GM12873 (cell line): ENCODE data around the gene PATZ1.

Experiments
- TF ChIP-seq, protein P1 (sequence below): IDR thresholded peaks from 2 replicates; pipeline ENCODE4 v1.5.1; 2012; ENCODE audit warnings: low read depth, mild to moderate bottlenecking, moderate library complexity, low read length, control low read depth; ENCODE audit not compliant: insufficient read depth; ENCODE audit errors: missing control alignments

Gene PATZ1, protein sequence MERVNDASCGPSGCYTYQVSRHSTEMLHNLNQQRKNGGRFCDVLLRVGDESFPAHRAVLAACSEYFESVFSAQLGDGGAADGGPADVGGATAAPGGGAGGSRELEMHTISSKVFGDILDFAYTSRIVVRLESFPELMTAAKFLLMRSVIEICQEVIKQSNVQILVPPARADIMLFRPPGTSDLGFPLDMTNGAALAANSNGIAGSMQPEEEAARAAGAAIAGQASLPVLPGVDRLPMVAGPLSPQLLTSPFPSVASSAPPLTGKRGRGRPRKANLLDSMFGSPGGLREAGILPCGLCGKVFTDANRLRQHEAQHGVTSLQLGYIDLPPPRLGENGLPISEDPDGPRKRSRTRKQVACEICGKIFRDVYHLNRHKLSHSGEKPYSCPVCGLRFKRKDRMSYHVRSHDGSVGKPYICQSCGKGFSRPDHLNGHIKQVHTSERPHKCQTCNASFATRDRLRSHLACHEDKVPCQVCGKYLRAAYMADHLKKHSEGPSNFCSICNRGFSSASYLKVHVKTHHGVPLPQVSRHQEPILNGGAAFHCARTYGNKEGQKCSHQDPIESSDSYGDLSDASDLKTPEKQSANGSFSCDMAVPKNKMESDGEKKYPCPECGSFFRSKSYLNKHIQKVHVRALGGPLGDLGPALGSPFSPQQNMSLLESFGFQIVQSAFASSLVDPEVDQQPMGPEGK

DNA sequence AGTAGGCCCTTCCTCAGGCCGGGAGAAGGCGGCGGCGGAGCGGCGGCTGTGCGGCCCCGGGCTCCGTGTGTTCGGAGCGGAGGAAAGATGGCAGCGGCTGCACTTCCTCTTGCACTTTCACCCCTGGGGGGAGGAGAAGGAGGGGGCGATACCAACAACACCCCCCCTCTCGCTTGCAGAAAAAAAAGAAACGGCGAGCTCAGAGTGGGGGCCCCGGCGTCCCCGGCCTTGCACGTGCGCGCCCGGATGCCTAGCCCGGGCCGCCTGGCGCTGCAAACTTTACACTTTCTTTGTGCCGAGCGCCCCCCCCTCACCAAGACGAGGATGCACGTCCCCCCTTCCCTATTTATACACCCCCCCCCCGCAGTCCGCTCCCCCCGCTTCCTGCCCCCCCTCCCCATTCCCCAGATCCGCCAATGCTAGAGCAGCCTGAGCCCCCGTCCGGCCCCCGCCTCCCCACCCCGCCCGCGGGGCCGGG, at the start of gene PATZ1:
Gene PATZ1, minus strand, starts transcription at position 92 of the 478 bp plus-strand sequence. CDS start 744 bp downstream, outside the sequence.
- TF ChIP-seq, protein P1, sequence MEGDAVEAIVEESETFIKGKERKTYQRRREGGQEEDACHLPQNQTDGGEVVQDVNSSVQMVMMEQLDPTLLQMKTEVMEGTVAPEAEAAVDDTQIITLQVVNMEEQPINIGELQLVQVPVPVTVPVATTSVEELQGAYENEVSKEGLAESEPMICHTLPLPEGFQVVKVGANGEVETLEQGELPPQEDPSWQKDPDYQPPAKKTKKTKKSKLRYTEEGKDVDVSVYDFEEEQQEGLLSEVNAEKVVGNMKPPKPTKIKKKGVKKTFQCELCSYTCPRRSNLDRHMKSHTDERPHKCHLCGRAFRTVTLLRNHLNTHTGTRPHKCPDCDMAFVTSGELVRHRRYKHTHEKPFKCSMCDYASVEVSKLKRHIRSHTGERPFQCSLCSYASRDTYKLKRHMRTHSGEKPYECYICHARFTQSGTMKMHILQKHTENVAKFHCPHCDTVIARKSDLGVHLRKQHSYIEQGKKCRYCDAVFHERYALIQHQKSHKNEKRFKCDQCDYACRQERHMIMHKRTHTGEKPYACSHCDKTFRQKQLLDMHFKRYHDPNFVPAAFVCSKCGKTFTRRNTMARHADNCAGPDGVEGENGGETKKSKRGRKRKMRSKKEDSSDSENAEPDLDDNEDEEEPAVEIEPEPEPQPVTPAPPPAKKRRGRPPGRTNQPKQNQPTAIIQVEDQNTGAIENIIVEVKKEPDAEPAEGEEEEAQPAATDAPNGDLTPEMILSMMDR = no peak

DNA sequence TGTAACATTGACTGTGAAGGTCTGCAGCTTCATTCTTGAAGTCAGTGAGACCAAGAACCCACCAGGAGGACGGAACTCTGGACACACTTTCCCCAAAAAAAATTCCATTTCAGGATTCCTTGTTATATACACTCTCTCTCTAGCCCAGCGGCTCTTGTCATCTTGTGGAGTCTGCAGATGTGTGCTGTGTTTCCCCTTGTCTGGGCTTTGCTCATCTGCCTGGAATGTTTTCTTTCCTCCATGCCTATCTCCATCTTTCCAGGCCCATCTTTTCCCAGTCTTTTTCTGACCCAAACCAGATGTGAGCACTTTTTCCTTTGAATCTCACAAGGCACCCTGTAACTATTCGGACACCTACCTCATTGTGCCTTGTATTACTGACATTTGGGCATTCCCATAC, 48.2 kb upstream of the PATZ1 start:
- TF ChIP-seq, protein P1 = no peak

DNA sequence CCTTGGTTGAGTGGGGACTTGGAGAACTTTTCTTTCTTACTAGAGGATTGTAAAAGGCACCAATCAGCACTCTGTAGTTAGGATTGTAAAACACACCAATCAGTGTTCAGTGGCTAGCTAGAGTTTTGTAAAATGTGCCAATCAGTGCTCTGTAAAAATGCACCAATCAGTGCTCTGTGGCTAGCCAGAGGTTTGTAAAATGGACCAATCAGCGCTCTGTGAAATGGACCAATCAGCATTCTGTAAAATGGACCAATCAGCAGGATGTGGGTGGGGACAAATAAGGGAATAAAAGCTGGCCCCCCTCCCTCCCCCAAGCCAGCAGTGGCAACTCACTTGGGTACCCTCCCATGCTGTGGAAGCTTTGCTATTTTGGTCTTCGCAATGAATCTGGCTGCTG, 47.7 kb upstream of the PATZ1 start:
- TF ChIP-seq, protein P1 = no peak

DNA sequence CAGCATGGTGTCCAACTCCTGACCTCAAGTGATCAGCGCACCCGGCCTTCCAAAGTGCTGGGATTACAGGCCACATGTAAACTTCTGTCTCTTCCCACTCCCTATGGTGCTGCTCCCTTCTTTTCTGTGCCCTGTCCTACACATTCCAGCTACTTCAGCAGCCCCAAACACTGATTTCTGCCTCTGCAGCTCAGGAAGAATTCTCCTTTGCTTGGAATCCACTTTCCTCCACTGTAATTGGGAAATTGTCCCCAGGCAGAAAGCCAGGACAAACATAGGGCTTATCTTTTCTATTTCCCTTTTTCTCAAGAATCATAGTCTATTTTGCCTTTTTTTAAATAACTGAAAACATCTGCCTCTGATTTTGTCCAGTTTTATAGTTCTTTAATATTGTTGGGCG, 32.0 kb upstream of the PATZ1 start:
- TF ChIP-seq, protein P1 = no peak

DNA sequence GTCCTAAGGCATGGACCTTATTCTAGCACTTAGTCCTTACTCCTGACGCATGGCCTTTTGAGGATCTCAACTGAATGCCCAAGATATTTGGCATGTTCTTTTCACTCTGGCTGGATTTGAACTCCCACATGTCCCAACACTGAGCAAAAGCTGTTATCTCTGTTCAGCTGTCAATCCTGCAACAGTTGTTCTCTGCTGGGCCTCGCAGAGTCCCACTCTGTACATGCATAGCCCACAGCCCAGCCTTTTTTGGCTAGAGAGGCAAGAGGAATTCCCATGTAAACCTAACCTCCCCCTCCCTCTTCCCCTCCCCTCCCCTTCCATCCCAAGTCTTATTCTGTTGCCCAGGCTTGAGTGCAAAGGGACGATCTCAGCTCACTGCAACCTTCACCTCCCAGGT, 31.5 kb upstream of the PATZ1 start:
- TF ChIP-seq, protein P1 = no peak

DNA sequence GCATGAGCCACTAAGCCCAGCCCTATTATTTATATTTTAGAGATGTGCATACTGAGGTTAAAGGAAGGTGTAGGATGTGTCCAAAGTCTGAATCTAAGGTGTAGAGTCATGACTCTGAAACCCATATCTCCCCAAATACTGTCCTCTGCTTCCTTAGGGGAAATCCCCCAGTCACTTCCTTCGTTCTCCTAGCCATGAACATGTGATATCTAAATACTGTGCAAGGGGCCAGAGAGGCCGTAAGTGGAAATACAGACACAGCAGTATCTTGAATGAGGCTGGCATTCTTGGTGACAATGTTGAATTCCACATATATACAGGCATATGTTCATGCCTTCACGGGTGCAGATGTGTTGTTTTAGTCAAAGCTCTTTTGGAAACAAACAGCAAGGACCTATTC, 21.3 kb upstream of the PATZ1 start:
- TF ChIP-seq, protein P1 = no peak

DNA sequence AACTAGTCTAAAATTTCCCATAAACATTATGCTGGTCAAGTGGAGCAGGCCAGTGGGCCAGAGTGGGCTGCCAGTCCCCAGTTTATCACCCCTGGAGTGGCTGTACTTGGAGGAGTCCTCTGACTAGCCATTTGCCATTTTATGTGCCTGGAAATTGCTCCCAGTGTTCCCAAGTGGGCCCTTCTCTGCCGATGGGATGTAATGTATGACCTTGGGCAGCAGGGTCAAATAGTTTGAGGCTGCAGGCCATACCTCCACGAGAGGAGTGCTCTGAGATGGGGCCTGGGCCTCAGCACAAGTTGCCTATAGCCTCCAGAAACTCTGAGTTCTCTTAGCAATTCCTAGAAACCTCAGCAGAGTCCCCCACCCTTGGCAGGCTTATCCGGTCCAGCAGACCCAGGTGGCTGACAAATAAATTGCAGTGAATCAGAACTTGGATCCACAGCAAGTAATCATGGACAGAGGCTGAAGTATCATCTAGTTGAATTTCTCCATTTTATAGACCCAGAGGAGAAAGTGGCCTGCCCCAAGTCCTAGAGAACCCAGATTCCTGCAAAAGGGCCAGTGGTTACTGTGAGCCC, 17.8 kb upstream of the PATZ1 start:
- TF ChIP-seq, protein P1 = no peak
